ENCODE results near the gene ZNF608. TPM values are rescaled to one million over a fixed set of nuclear protein-coding genes. Genes with fewer than 3 reads are reported as not detected.

ZNF608 gene
- total and polyA plus RNA-seq, 2 donors (not counting 3 experiments of a cell fraction or from before 2014, with no cell fraction given) = 16.2 to 33.6 TPM

DNA sequence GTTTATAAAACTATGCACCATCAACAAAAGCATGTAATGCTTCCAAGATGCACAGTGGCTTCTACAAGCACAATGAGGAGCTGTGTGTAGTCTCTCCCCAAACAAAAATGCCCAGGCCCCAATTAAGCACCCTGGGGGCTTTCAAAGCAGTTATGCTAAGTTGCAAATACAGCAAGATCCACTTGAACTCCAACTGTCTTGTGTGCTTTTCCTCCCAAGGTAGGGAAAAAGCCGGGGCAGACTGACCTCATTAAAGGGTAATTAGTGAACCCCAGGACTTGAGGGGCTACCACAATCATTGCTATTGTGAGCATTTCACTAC is 13.1 kb downstream of the ZNF608 start:
- dilution Hi-C loops (cut with MboI; ENCODE audit: extremely low pct_ligation_motif_present, low sequenced_read_pairs) = no loop called here
- BruUV-seq (replicated peaks) = no TSS peak
- CTCF ChIA-PET = interaction anchor here (0.6 to 0.7 kb wide), 3 partner anchors 157 to 872 kb away, joined by 3 read pairs; no protein-coding TSS in a partner anchor
- Histone ChIP-seq H3K36me3 (ENCODE audit: control insufficient read depth in 2 of 2, extremely low read depth in 1 of 2, insufficient read depth in 2 of 2, low read length in 2 of 2) (no peaks in the 10 kb centered on the region), H3K4me3 (replicated peaks in 1 of 3; ENCODE audit: insufficient read depth in 1 of 3, low read depth in 1 of 3, low read length in 3 of 3) (no peak overlapping the region), H3K27ac (ENCODE audit: insufficient read depth, low read depth, low read length) (no peak overlapping the region), H3K4me2 (ENCODE audit: insufficient read depth, low read length) (no peak overlapping the region), H3K79me2 (ENCODE audit: control insufficient read depth, insufficient read depth, low read length) (peaks cover 15% of the 10 kb centered on the region), H3K9me3 (replicated peaks; ENCODE audit: control insufficient read depth, insufficient read depth, low read length) (no peaks in the 10 kb centered on the region), H3K27me3 (ENCODE audit: control insufficient read depth in 2 of 2, insufficient read depth in 2 of 2, low read length in 2 of 2) (no peaks in the 10 kb centered on the region), H3K9me1 (replicated peaks; ENCODE audit: control insufficient read depth, extremely low read depth, insufficient read depth, low read length) (no peaks in the 10 kb centered on the region), H4K20me1 (replicated peaks; ENCODE audit: control insufficient read depth, extremely low read depth, insufficient read depth, low read length) (peaks cover 8% of the 10 kb centered on the region), H2AFZ (ENCODE audit: low read depth, low read length) (no peak overlapping the region), H3K4me1 (ENCODE audit: control insufficient read depth, extremely low read depth, insufficient read depth, low read length) (peaks cover 3% of the 10 kb centered on the region), H3K9ac (replicated peaks; ENCODE audit: extremely low read depth, insufficient read depth, low read length) (no peak overlapping the region)
- no peak for FAIRE-seq
- TF ChIP-seq MYC (IDR thresholded peaks at IDR 0.05; ENCODE audit: low read depth, low read length) (no peak), MAX (IDR thresholded peaks at IDR 0.05; ENCODE audit: insufficient read depth, insufficient read length) (no peak), POLR2A (IDR thresholded peaks at IDR 0.05; ENCODE audit: low read depth, low read length) (no peak), JUN (IDR thresholded peaks at IDR 0.05; ENCODE audit: borderline replicate concordance, insufficient read depth, insufficient read length, low read depth) (no peak), FOS (IDR thresholded peaks at IDR 0.05; ENCODE audit: borderline replicate concordance, insufficient read depth, low read length) (no peak), POLR2AphosphoS5 (IDR thresholded peaks at IDR 0.05; ENCODE audit: insufficient read depth, low read depth, low read length) (no peak), EZH2 (IDR thresholded peaks at IDR 0.05; ENCODE audit: borderline replicate concordance, low read depth, low read length, severe bottlenecking) (no peak), GATA2 (IDR thresholded peaks at IDR 0.05; ENCODE audit: insufficient read depth, insufficient read length, low read depth, low read length) (no peak)
- TF ChIP-seq, protein P1, sequence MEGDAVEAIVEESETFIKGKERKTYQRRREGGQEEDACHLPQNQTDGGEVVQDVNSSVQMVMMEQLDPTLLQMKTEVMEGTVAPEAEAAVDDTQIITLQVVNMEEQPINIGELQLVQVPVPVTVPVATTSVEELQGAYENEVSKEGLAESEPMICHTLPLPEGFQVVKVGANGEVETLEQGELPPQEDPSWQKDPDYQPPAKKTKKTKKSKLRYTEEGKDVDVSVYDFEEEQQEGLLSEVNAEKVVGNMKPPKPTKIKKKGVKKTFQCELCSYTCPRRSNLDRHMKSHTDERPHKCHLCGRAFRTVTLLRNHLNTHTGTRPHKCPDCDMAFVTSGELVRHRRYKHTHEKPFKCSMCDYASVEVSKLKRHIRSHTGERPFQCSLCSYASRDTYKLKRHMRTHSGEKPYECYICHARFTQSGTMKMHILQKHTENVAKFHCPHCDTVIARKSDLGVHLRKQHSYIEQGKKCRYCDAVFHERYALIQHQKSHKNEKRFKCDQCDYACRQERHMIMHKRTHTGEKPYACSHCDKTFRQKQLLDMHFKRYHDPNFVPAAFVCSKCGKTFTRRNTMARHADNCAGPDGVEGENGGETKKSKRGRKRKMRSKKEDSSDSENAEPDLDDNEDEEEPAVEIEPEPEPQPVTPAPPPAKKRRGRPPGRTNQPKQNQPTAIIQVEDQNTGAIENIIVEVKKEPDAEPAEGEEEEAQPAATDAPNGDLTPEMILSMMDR (IDR thresholded peaks at IDR 0.05; ENCODE audit: extremely low read depth in 1 of 2, insufficient read depth in 1 of 2, low read depth in 1 of 2, low read length in 2 of 2) = no peak
- DNase-seq (ENCODE audit: low read depth, low spot score) = no peak
- POLR2A ChIA-PET = interaction anchor here (0.6 to 0.7 kb wide), 2 partner anchors 95 to 441 kb away, joined by 4 read pairs; no protein-coding TSS in a partner anchor
- intact Hi-C loops (cut with micrococcal nuclease) = no loop called here
